ENCODE data around the gene ZNF202.

Gene ZNF202

GRCh38 chr11:123681030-123681429 is 60.4 kb downstream of the ZNF202 start:
- DNase-seq = no peak

- no peak for DNase-seq
Observed at GRCh38 chr11:123678246-123678645, 63.2 kb downstream of the ZNF202 start.

- no peak for DNase-seq
Observed at GRCh38 chr11:123677510-123677909, 64.0 kb downstream of the ZNF202 start.

- DNase-seq = no peak
Observed at GRCh38 chr11:123674297-123674696, 67.2 kb downstream of the ZNF202 start.
